NOMO-1 treated with DMSO at 0.1 percent for 48 hours (cell line): ENCODE data around the gene CD37.
"Not testable (repeated sequence)": the region's sequence is repeated elsewhere in the genome, so short reads cannot be mapped to it uniquely, and the experiment has no call there.

Source experiments
- DNase-seq: peaks from one replicate; lab custom pipeline; 2025; ENCODE audit not compliant: unreplicated experiment; lab: John Stamatoyannopoulos, UW

The CD37 gene

DNA sequence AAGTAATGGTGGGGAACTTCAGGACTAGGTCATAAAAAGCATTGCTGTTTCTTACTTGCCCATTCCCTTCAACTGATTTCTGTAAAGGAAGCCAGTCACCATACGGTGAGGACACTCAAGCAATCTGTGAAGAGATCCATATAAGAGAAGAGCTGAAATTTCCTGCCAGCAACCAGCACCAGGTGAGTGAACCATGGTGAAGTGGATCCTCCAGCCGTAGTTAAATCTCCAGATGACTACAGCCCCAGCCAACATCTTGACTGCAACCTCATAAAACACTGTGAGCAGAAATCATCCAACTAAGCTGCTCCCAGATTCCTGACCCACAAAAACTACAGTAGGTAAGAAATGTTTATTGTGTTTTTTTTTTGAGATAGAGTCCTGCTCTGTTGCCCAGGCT lies 6.5 kb upstream of the CD37 start:
- DNase-seq: no peak

DNA sequence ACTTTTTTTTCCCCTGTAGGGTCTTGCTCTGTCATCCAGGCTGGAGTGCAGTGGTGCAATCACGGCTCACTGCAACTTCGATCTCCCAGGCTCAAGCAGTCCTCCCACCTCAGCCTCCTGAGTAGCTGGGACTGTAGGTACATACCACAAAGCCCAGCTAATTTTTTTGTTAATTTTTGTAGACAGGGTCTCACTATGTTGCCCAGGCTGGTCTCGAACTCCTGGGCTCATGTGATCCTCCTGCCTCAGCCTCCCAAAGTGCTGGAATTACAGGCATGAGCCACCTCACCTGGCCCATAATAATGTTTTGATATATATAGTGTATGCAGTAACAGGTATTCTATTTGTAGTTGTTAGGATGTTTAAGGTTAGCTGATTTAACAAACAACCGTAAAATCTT lies 4.0 kb upstream of the CD37 start:
- DNase-seq: not testable (repeated sequence)

DNA sequence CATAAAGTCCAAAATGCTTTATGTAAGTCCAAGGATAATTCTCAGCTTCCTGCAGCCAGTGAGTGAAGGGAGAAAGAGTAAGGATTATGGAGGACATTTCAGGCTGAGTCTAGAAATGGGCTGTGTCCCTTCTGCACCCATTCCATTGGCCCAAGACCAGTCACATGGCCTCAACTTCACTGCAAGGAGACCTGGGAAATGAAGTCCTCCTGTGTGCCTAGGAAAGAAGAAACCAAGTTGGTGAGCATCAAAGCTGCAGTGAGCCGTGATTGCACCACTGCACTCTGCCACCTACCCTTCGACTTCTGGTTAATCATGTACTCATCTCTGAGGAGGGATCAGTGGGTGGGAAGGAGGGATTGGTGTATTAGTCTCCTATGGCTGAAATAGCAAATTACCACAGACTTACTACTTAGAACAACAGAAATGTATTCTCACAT lies 3.6 kb upstream of the CD37 start:
- DNase-seq: peak; percentile 82

DNA sequence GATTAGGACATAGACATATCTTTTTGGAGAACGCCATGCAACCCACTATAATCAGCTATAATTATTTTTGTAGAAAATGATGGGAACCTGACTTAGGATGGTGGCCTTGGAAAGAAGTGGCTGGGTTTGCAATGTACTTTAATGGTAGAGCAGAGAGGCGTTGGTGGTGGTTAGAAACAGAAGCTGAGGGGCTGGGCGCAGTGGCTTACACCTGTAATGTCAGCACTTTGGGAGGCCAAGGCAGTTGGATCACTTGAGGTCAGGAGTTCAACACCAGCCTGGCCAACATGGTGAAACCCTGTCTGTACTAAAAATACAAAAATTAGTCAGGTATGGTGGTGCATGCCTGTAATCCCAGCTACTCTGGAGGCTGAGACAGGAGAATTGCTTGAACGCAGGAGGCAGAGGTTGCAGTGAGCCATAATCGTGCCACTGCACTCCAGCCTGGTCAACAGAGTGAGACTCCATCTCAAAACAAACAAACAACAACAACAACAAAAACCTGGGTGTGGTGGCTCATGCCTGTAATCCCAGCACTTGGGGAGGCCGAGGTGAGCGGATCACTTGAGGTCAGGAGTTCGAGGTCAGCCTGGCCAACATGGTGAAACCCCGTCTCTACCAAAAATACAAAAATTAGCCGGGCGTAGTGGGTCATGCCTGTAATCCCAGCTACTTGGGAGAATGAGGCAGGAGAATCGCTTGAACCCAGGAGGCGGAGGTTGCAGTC lies 2.4 kb upstream of the CD37 start:
- not testable (repeated sequence) for DNase-seq

DNA sequence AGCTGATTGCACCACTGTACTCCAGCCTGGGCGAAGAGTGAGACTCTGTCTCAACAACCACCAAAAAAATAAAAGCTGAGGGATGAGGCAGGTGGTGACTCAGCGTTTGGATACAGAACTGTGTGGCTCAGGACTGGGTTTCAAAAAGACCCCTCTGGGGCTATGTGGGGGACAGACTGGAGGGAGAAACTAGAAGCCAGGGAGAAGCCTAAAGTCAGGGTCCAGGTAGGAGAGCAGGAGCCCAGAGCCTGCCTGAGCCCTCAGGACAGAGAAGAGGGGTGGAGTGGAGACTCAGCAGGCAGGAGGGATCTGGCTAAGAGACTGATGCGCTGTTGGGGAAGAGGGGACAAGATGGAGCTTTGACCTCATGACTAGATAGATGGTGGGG lies 1.8 kb upstream of the CD37 start:
- peak; percentile 43 for DNase-seq

DNA sequence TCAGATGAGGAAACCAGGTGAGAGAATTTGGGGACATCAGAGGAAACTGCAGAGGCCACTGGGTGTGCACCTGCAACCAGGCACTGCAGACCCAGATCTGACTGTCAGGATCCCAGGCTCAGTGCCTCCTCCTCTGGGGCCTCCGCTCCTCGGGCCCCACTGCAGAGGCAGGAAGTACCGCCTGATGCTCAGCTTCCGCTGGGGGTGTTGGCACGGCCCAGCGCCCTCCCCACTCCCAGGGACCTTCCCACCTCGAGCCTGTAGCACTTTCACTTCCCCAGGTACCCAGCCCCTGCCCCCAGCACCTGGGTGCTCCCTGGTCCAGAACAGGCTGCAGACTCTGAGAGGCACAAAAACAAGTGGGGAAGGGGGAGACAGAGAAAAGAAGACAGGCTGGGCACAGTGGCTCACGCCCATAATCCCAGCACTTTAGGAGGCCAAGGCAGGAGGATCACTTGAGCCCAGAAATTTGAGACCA lies 1.4 kb upstream of the CD37 start:
- DNase-seq: peak; percentile 75

GRCh38 chr19:49335784-49336481 lies 727 bp downstream of the CD37 start:
- DNase-seq: peak; percentile 14

DNA sequence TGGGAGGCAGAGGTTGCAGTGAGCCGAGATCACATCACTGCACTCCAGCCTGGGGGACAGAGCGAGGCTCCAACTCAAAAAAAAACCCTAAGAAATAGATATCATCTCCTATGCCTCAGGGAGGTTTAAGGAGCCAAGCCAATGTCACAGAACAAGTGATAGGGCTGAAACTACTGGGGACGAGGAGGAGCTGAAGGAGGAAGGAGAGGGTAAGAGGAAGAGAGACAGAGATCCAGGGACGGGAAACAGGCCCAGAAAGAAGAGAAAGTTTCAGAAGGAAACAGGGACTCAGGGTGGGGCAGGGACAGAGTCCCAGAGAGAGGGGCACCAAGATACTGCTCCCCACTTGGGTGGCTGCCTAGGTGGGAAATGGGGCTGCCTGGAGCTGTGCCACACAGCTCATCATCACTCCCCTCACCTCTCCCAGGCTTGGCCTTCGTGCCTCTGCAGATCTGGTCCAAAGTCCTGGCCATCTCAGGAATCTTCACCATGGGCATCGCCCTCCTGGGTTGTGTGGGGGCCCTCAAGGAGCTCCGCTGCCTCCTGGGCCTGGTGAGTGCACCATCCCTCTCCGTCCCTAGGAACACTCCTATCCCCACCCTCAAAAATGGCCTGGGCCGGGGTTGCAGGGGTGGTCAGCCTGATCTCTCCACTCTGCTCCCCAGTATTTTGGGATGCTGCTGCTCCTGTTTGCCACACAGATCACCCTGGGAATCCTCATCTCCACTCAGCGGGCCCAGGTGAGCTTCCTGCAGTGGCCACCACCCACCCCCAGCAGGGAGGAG lies 1.5 kb downstream of the CD37 start:
- no peak for DNase-seq

GRCh38 chr19:49337267-49338022 lies 2.2 kb downstream of the CD37 start:
- no peak for DNase-seq

DNA sequence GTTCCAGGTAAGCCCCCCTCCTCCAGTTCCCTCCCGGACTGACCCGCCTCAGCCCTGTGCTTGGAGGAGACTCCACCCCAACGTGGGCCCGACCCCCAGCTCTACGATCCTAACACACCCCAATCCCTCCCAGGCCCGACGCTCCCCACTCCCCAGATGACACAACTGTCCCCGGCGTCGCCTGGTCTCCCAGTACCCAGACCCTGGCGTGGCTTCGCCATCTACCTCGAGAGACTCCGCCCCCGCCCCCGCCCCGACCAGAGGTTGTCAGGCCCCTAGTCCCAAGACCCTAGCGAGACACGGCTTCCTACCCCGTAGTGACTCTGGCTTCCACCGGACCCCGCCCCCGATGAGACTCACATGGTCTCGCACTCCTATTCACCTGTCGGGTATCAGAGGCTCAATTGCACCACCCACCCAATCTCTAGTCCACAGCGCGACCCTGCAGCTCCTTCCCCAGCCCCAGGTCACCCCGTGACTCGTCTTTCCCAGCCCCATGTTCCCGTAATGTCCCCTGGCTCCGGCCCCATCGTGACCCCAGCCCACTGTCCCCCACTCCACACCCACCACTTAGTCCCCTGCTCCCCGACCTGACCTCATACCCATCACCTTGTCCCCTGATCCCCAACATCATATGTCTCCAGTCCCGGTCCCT lies 2.9 kb downstream of the CD37 start:
- DNase-seq: no peak

DNA sequence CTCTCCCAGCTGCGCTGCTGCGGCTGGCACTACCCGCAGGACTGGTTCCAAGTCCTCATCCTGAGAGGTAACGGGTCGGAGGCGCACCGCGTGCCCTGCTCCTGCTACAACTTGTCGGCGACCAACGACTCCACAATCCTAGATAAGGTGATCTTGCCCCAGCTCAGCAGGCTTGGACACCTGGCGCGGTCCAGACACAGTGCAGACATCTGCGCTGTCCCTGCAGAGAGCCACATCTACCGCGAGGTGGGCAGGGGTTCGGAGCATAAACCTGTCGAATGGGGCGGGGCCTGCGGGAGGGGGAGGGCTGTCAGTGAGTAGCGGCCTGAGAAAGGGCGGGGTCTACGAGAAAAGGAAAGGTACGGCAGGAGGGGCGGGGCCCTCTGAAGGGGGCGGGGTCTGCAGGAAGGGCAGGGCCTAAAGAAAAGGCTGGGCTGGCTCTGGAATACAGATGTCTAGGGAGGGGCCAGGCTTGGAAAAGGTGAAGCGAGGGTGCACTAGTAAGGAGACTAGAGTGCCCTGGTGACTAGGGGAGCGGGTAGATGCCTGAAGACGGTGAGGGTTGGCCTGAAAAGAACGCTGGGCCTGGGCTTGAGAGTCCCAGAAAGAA lies 3.6 kb downstream of the CD37 start:
- DNase-seq: no peak

GRCh38 chr19:49339301-49340068 lies 4.3 kb downstream of the CD37 start:
- no peak for DNase-seq

- DNase-seq: no peak
These were observed 5.1 kb downstream of the CD37 start for GRCh38 chr19:49340069-49340864.

DNA sequence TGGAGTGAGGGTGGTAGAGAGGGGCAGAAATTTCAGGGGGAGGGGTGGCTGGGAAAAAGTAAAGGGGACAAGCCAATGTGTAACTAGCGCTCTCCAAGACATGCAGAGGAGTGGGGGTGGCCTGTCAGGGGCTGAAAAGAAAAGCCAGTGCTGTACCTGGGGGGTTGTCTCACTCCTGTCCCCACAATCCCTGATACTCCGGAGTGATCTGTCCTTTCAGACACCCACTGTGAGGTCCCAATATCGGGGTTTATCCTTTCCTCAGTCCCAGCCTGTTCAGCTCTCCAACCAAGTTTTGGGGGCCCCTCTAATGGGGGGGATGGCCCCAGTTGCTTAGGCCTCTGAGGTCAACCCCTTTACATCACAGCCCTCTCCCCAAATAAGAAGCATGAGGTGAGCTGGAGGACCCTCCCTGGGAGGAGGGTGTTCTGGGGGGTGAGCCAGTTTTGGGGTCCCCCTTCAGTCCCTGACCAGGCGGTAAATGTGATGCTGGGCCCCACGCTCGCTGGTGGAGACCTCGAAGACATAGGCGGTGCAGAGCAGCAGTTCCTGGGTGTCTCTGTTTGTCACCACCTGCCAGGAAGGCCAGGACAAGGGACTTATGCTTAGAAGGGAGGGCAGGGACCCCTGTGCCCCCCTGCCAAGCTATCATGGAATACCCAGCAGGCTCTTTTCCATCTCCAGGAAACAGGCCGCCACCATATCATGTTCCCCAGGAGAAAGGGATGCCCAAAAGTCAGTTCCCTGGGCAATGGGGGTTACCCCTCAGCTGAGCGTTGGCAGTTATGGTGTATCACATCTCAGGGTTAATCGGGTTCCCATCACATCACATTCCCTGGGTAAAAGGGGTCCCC lies 5.9 kb downstream of the CD37 start:
- no peak for DNase-seq

DNA sequence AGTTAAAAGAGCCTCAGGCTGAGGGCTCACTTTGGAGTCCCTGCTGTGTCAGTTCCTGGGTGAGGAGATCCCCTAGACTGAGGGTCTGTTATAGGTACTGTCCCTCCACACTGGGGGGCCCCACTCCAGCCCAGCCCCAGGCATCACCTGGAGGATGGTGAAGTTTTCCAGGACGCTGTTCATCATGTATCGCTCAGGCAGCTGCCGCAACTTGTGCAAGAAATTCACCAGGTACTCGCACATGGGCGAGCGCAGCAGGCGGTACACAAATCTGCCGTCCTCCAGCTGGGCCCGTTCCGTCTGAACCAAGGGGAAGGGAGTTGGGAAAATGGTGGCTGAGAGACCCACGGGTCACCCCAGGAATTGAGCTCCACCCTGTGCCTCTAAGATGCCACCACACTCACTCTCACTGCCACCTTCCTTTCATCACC lies 7.1 kb downstream of the CD37 start:
- DNase-seq: no peak

GRCh38 chr19:49343123-49343522 lies 7.9 kb downstream of the CD37 start:
- no peak for DNase-seq
